Neural progenitor cell (in vitro differentiated cells): ENCODE results near the gene CCDC63. TPM values are rescaled to one million over a fixed set of nuclear protein-coding genes. Genes with fewer than 3 reads are reported as not detected.

Source experiments
- DNase-seq: peaks from one replicate; pipeline ENCODE4 v3.0.0-alpha.2; 2016; ENCODE audit warnings: low spot score
- H2AFZ ChIP-seq: fragments of 200-600 bp; sonication (generic); replicated peaks from 2 replicates; pipeline ENCODE4 v1.6.1; 2016; ENCODE audit warnings: antibody characterized with exemption
- H3F3A ChIP-seq: fragments of 200-600 bp; sonication (generic); 2 replicates; pipeline ENCODE4 v1.6.1; 2016; ENCODE audit warnings: antibody characterized with exemption, low read depth
- H3K27ac ChIP-seq: fragments of 200-600 bp; sonication (generic); 2 replicates; pipeline ENCODE4 v1.5.1; 2016; ENCODE audit warnings: mild to moderate bottlenecking
- H3K27me3 ChIP-seq: fragments of 200-600 bp; sonication (generic); 2 replicates; pipeline ENCODE4 v1.6.1; 2016; ENCODE audit warnings: mild to moderate bottlenecking, moderate library complexity
- H3K36me3 ChIP-seq: fragments of 200-600 bp; sonication (generic); 2 replicates; pipeline ENCODE4 v1.5.1; 2016
- H3K4me1 ChIP-seq: fragments of 200-600 bp; sonication (generic); 2 replicates; pipeline ENCODE4 v1.6.1; 2016; ENCODE audit warnings: mixed run types
- H3K4me2 ChIP-seq: fragments of 200-600 bp; sonication (generic); 2 replicates; pipeline ENCODE4 v1.6.1; 2016
- H3K4me3 ChIP-seq: fragments of 200-600 bp; sonication (generic); 2 replicates; pipeline ENCODE4 v1.5.1; 2016
- H3K79me2 ChIP-seq: fragments of 200-600 bp; sonication (generic); 2 replicates; pipeline ENCODE4 v1.6.1; 2016; ENCODE audit warnings: low read depth
- H3K9ac ChIP-seq: fragments of 200-600 bp; sonication (generic); 2 replicates; pipeline ENCODE4 v1.6.1; 2016
- H3K9me3 ChIP-seq: fragments of 200-600 bp; sonication (generic); 2 replicates; pipeline ENCODE4 v1.5.1; 2016; ENCODE audit warnings: low read depth
- H4K20me1 ChIP-seq: fragments of 200-600 bp; sonication (generic); 2 replicates; pipeline ENCODE4 v1.6.1; 2016; ENCODE audit warnings: low read depth
- H3K27ac Mint-ChIP-seq: 3 replicates; pipeline ENCODE4 v1.8.0; 2021; ENCODE audit warnings: mixed read lengths
- H3K27me3 Mint-ChIP-seq: 2 replicates; pipeline ENCODE4 v1.8.0; 2022; ENCODE audit warnings: low read depth, mild to moderate bottlenecking, inconsistent platforms, moderate library complexity, mixed read lengths; ENCODE audit not compliant: insufficient read depth
- H3K36me3 Mint-ChIP-seq: 3 replicates; pipeline ENCODE4 v1.8.0; 2021; ENCODE audit warnings: mixed read lengths
- H3K4me1 Mint-ChIP-seq: 3 replicates; pipeline ENCODE4 v1.8.0; 2021; ENCODE audit warnings: mixed read lengths
- H3K4me3 Mint-ChIP-seq: 3 replicates; pipeline ENCODE4 v1.8.0; 2021; ENCODE audit warnings: mild to moderate bottlenecking, moderate library complexity, mixed read lengths
- H3K9me3 Mint-ChIP-seq: 3 replicates; pipeline ENCODE4 v1.8.0; 2020; ENCODE audit warnings: mixed read lengths
- CTCF ChIP-seq: fragments of 200-600 bp; sonication (generic); IDR thresholded peaks from 2 replicates; pipeline ENCODE4 v1.5.1; 2017; ENCODE audit warnings: antibody characterized with exemption, mild to moderate bottlenecking
- EZH2 ChIP-seq: fragments of 200-600 bp; sonication (generic); IDR thresholded peaks from 2 replicates; pipeline ENCODE4 v1.6.1; 2017; ENCODE audit warnings: antibody characterized with exemption, mild to moderate bottlenecking, moderate library complexity
- EZH2phosphoT487 ChIP-seq: fragments of 200-600 bp; sonication (generic); IDR thresholded peaks from 2 replicates; pipeline ENCODE4 v1.6.1; 2017; ENCODE audit warnings: antibody characterized with exemption
- total RNA-seq: library from RNA; depleted of rRNA; stranded (reverse); fragments of >200 nt; gene quantifications from 2 replicates; pipeline ENCODE4 v1.2.3, GENCODE V29; 2015; ENCODE audit warnings: low replicate concordance

Gene CCDC63
- total RNA-seq, 1 donor from 2014 or later, result 0.24 TPM

GRCh38 chr12:110940933-110941332 lies 94.1 kb downstream of the CCDC63 start:
- Mint-ChIP-seq H3K36me3 (no peaks in the 10 kb centered on the region), H3K4me1 (peaks cover 7% of the 10 kb centered on the region), H3K9me3 (peaks cover 5% of the 10 kb centered on the region), H3K27me3 (peaks cover 3% of the 10 kb centered on the region), H3K27ac (no peak overlapping the region), H3K4me3 (no peak overlapping the region)
- peaks cover 9% of the 10 kb centered on the region for H3K4me1 ChIP-seq
- H3K27me3 ChIP-seq, result peaks cover 25% of the 10 kb centered on the region
- no peak overlapping the region for H2AFZ ChIP-seq
- H3K4me2 ChIP-seq, result no peak overlapping the region
- no peaks in the 10 kb centered on the region for H4K20me1 ChIP-seq
- DNase-seq, result no peak
- H3F3A ChIP-seq, result peaks cover 17% of the 10 kb centered on the region
- no peak overlapping the region for H3K4me3 ChIP-seq
- no peaks in the 10 kb centered on the region for H3K9me3 ChIP-seq
- no peaks in the 10 kb centered on the region for H3K36me3 ChIP-seq
- no peak overlapping the region for H3K9ac ChIP-seq
- no peaks in the 10 kb centered on the region for H3K79me2 ChIP-seq
- no peak for TF ChIP-seq EZH2
- no peak for TF ChIP-seq CTCF
- no peak for TF ChIP-seq EZH2phosphoT487
- no peak overlapping the region for H3K27ac ChIP-seq

- no peaks in the 10 kb centered on the region for H4K20me1 ChIP-seq
- Mint-ChIP-seq H3K4me1 (peaks cover 7% of the 10 kb centered on the region), H3K27ac (no peak overlapping the region), H3K4me3 (no peak overlapping the region), H3K27me3 (peaks cover 3% of the 10 kb centered on the region), H3K9me3 (peaks cover 7% of the 10 kb centered on the region), H3K36me3 (no peaks in the 10 kb centered on the region)
- H3K79me2 ChIP-seq, result no peaks in the 10 kb centered on the region
- peaks cover 20% of the 10 kb centered on the region for H3K27me3 ChIP-seq
- peaks cover 12% of the 10 kb centered on the region for H3F3A ChIP-seq
- H3K4me3 ChIP-seq, result no peak overlapping the region
- no peaks in the 10 kb centered on the region for H3K36me3 ChIP-seq
- TF ChIP-seq EZH2, result no peak
- no peak for TF ChIP-seq EZH2phosphoT487
- TF ChIP-seq CTCF, result no peak
- no peaks in the 10 kb centered on the region for H3K9me3 ChIP-seq
- no peak overlapping the region for H2AFZ ChIP-seq
- no peak for DNase-seq
- peaks cover 9% of the 10 kb centered on the region for H3K4me1 ChIP-seq
- no peak overlapping the region for H3K27ac ChIP-seq
- no peak overlapping the region for H3K4me2 ChIP-seq
- H3K9ac ChIP-seq, result no peak overlapping the region
These were observed 94.6 kb downstream of the CCDC63 start for GRCh38 chr12:110941391-110941790.

GRCh38 chr12:110943373-110943772 lies 96.6 kb downstream of the CCDC63 start:
- H4K20me1 ChIP-seq, result no peaks in the 10 kb centered on the region
- no peaks in the 10 kb centered on the region for H3K36me3 Mint-ChIP-seq
- H3F3A ChIP-seq, result no peaks in the 10 kb centered on the region
- DNase-seq, result no peak
- no peak overlapping the region for H3K27ac Mint-ChIP-seq
- TF ChIP-seq EZH2 (no peak), EZH2phosphoT487 (no peak), CTCF (no peak)
- H3K27me3 Mint-ChIP-seq, result peaks cover 5% of the 10 kb centered on the region
- no peak overlapping the region for H3K4me2 ChIP-seq
- H3K36me3 ChIP-seq, result no peaks in the 10 kb centered on the region
- no peaks in the 10 kb centered on the region for H3K4me1 Mint-ChIP-seq
- no peaks in the 10 kb centered on the region for H3K4me1 ChIP-seq
- peaks cover 2% of the 10 kb centered on the region for H3K27me3 ChIP-seq
- no peak overlapping the region for H3K4me3 ChIP-seq
- peaks cover 14% of the 10 kb centered on the region for H3K9me3 Mint-ChIP-seq
- no peak overlapping the region for H3K27ac ChIP-seq
- no peak overlapping the region for H3K9ac ChIP-seq
- H3K4me3 Mint-ChIP-seq, result no peak overlapping the region
- H2AFZ ChIP-seq, result no peak overlapping the region
- H3K9me3 ChIP-seq, result no peaks in the 10 kb centered on the region
- no peaks in the 10 kb centered on the region for H3K79me2 ChIP-seq
